ENCODE data around the gene ZMYM1.
"Not testable (repeated sequence)": the region's sequence is repeated elsewhere in the genome, so short reads cannot be mapped to it uniquely, and the experiment has no call there.

Gene ZMYM1

GRCh38 chr1:35076426-35076825 lies 2.8 kb upstream of the ZMYM1 start:
- DNase-seq (ENCODE audit: low read depth in 2 of 2) = not testable (repeated sequence)

- DNase-seq (ENCODE audit: low read depth in 2 of 2) = no peak
These were observed 1.1 kb downstream of the ZMYM1 start for GRCh38 chr1:35080171-35080854.

GRCh38 chr1:35085421-35085820 lies 6.2 kb downstream of the ZMYM1 start:
- no peak for DNase-seq (ENCODE audit: low read depth in 2 of 2)

- DNase-seq (ENCODE audit: low read depth in 2 of 2) = no peak
These were observed 18.0 kb downstream of the ZMYM1 start for GRCh38 chr1:35097224-35097623.

- DNase-seq (ENCODE audit: low read depth in 2 of 2) = no peak
These were observed 31.9 kb downstream of the ZMYM1 start for GRCh38 chr1:35111106-35111505.

GRCh38 chr1:35112668-35113067 lies 33.5 kb downstream of the ZMYM1 start:
- DNase-seq (ENCODE audit: low read depth in 2 of 2) = no peak

GRCh38 chr1:35115459-35116383 lies 36.5 kb downstream of the ZMYM1 start:
- no peak for DNase-seq (ENCODE audit: low read depth in 2 of 2)

- DNase-seq (ENCODE audit: low read depth in 2 of 2) = no peak
These were observed 41.4 kb downstream of the ZMYM1 start for GRCh38 chr1:35120458-35121133.

- no peak for DNase-seq (ENCODE audit: low read depth in 2 of 2)
These were observed 43.1 kb downstream of the ZMYM1 start for GRCh38 chr1:35122311-35122710.

GRCh38 chr1:35126546-35126945 lies 47.4 kb downstream of the ZMYM1 start:
- no peak for DNase-seq (ENCODE audit: low read depth in 2 of 2)

GRCh38 chr1:35129080-35129479 lies 49.9 kb downstream of the ZMYM1 start:
- DNase-seq (ENCODE audit: low read depth in 2 of 2) = no peak

GRCh38 chr1:35136780-35137179 lies 57.6 kb downstream of the ZMYM1 start:
- DNase-seq (ENCODE audit: low read depth in 2 of 2) = no peak

GRCh38 chr1:35137590-35137989 lies 58.4 kb downstream of the ZMYM1 start:
- not testable (repeated sequence) for DNase-seq (ENCODE audit: low read depth in 2 of 2)

- DNase-seq (ENCODE audit: low read depth in 2 of 2) = not testable (repeated sequence)
These were observed 63.1 kb downstream of the ZMYM1 start for GRCh38 chr1:35142294-35142693.

- not testable (repeated sequence) for DNase-seq (ENCODE audit: low read depth in 2 of 2)
These were observed 63.5 kb downstream of the ZMYM1 start for GRCh38 chr1:35142728-35143127.

GRCh38 chr1:35143737-35144508 lies 64.7 kb downstream of the ZMYM1 start:
- no peak for DNase-seq (ENCODE audit: low read depth in 2 of 2)

- DNase-seq (ENCODE audit: low read depth in 2 of 2) = not testable (repeated sequence)
These were observed 66.8 kb downstream of the ZMYM1 start for GRCh38 chr1:35145892-35146549.

- DNase-seq (ENCODE audit: low read depth in 2 of 2) = no peak
These were observed 72.0 kb downstream of the ZMYM1 start for GRCh38 chr1:35151220-35151619.

GRCh38 chr1:35164893-35165292 lies 85.7 kb downstream of the ZMYM1 start:
- DNase-seq (ENCODE audit: low read depth in 2 of 2) = no peak

All from activated CD4-positive, alpha-beta T cell treated with anti-CD3 and anti-CD28 coated beads for 24 hours (primary cell).